Esophagus muscularis mucosa (tissue), 4 donors: ENCODE measurements around the gene RAPGEF2. TPM values are rescaled to one million over a fixed set of nuclear protein-coding genes. Genes with fewer than 3 reads are reported as not detected.

Experiments
- DNase-seq: peaks from one replicate; pipeline ENCODE4 v3.0.0-alpha.2; 2017; ENCODE audit errors: extremely low spot score
- H3K27ac ChIP-seq, 4 donors: fragments of 200-600 bp; sonication (generic); replicated peaks in 1 of 4; 1 replicate in 3 of 4; 2 replicates in 1 of 4; pipeline ENCODE4 v1.5.1; 2016 to 2019; ENCODE audit warnings: mild to moderate bottlenecking in 1 of 4
- H3K27me3 ChIP-seq, 4 donors: fragments of 200-600 bp; sonication (generic); one replicate each; pipeline versions ENCODE4 v1.5.1 to v1.6.0; 2016 to 2019
- H3K36me3 ChIP-seq, 4 donors: fragments of 200-600 bp; sonication (generic); one replicate each; pipeline ENCODE4 v1.5.1; 2016 to 2019
- H3K4me1 ChIP-seq, 4 donors: fragments of 200-600 bp; sonication (generic); one replicate each; pipeline ENCODE4 v1.5.1; 2016 to 2019
- H3K4me3 ChIP-seq, 4 donors: fragments of 200-600 bp; sonication (generic); 1 replicate in 2 of 4; 2 replicates in 2 of 4; pipeline ENCODE4 v1.5.1; 2016 to 2019; ENCODE audit warnings: mild to moderate bottlenecking in 4 of 4, moderate library complexity in 1 of 4
- H3K9me3 ChIP-seq, 4 donors: fragments of 200-600 bp; sonication (generic); 1 replicate in 3 of 4; 2 replicates in 1 of 4; pipeline ENCODE4 v1.5.1; 2016 to 2019
- EP300 ChIP-seq: sonication (generic); formaldehyde crosslinking; IDR thresholded peaks from one replicate; pipeline ENCODE4 v1.6.1; 2017; ENCODE audit warnings: antibody characterized with exemption
- POLR2A ChIP-seq: fragments of 450-650 bp; IDR thresholded peaks from one replicate; pipeline ENCODE4 v1.6.1; 2017; ENCODE audit warnings: antibody characterized with exemption, moderate library complexity, mild to moderate bottlenecking, low read depth
- POLR2AphosphoS5 ChIP-seq, 2 donors: sonication (generic); formaldehyde crosslinking; IDR thresholded peaks; one replicate each; pipeline ENCODE4 v1.6.1; 2017; ENCODE audit warnings: antibody characterized with exemption in 2 of 2
- WGBS: methylation state at CpG from one replicate; pipeline ENCODE4 v1.1.5; 2018; 5-methylcytosine and 5-hydroxymethylcytosine counted together
- intact Hi-C: fragments of 100-400 bp; cut with DNase I; formaldehyde crosslinking; loops from one replicate; pipeline ENCODE4 v1.15.1; 2023
- total RNA-seq, 4 donors: library from RNA; depleted of rRNA; stranded (reverse); fragments of >200 nt; gene quantifications; one replicate each; pipeline versions ENCODE4 v1.1.0 to v1.2.1, GENCODE V29; 2016
- TF ChIP-seq, protein P1 (sequence below), 3 experiments: fragments of 200-600 bp in 2 of 3; fragments of 450-650 bp in 1 of 3; sonication (generic) in 2 of 3; IDR thresholded peaks; one replicate each; pipeline ENCODE4 v1.5.1; 2017 to 2019; ENCODE audit warnings: antibody characterized with exemption in 3 of 3, mild to moderate bottlenecking in 2 of 3, moderate library complexity in 1 of 3

Gene RAPGEF2
- total RNA-seq, 4 donors from 2014 or later = 55.6 to 61.5 (median 58.4) TPM

DNA sequence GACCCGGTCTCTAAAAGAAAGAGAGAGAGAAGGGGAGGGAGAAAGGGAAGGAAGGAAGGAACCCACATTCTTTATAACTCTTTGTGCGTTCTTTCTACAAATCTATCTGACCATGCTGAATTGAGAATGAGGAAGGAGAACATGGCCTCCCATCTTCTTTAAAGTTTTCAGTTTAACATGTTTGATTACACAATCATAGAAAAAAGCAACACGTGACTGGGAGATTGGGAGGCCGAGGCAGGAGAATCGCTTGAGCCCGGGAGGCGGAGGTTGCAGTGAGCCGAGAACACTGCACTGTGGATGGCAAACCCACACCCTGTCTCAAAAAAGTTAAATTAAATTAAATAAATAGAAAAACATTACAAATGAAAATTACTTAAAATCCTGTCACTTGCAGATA lies 254.5 kb downstream of the RAPGEF2 start:
- intact Hi-C loops = no loop called here
- Histone ChIP-seq H3K9me3 (no peaks in the 10 kb centered on the region), H3K4me3 (no peak overlapping the region), H3K27ac (no peak overlapping the region), H3K4me1 (peaks cover 5 to 9% (median 7%) of the 10 kb centered on the region in 4 donors), H3K36me3 (peaks cover 41 to 99% (median 77%) of the 10 kb centered on the region in 4 donors), H3K27me3 (no peaks in the 10 kb centered on the region)
- no peak for DNase-seq
- TF ChIP-seq POLR2A (no peak), POLR2AphosphoS5 (IDR thresholded peaks at IDR 0.05) (no peak), EP300 (no peak)
- TF ChIP-seq, protein P1, sequence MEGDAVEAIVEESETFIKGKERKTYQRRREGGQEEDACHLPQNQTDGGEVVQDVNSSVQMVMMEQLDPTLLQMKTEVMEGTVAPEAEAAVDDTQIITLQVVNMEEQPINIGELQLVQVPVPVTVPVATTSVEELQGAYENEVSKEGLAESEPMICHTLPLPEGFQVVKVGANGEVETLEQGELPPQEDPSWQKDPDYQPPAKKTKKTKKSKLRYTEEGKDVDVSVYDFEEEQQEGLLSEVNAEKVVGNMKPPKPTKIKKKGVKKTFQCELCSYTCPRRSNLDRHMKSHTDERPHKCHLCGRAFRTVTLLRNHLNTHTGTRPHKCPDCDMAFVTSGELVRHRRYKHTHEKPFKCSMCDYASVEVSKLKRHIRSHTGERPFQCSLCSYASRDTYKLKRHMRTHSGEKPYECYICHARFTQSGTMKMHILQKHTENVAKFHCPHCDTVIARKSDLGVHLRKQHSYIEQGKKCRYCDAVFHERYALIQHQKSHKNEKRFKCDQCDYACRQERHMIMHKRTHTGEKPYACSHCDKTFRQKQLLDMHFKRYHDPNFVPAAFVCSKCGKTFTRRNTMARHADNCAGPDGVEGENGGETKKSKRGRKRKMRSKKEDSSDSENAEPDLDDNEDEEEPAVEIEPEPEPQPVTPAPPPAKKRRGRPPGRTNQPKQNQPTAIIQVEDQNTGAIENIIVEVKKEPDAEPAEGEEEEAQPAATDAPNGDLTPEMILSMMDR (IDR thresholded peaks at IDR 0.05) = no peak
- WGBS = 95% methylated on average over 8 of the region's 8 CpGs

DNA sequence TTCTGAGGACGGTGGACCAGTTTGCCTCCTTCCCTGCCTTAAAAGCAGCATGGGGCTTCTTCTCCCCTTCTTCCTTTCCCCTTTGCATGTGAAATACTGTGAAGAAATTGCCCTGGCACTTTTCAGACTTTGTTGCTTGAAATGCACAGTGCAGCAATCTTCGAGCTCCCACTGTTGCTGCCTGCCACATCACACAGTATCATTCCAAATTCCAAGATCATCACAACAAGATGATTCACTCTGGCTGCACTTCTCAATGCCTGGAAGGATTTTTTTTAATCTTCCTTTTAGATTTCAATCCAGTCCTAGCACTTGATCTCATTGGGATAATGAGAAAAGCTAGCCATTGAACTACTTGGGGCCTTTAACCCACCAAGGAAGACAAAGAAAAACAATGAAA lies 255.3 kb downstream of the RAPGEF2 start:
- TF ChIP-seq EP300 (no peak), POLR2A (no peak), POLR2AphosphoS5 (IDR thresholded peaks at IDR 0.05) (no peak)
- TF ChIP-seq, protein P1 (IDR thresholded peaks at IDR 0.05) = no peak
- Histone ChIP-seq H3K9me3 (no peaks in the 10 kb centered on the region), H3K4me3 (no peak overlapping the region), H3K4me1 (peaks cover 5 to 9% (median 7%) of the 10 kb centered on the region in 4 donors), H3K36me3 (peaks cover 32 to 91% (median 68%) of the 10 kb centered on the region in 4 donors), H3K27me3 (no peaks in the 10 kb centered on the region), H3K27ac (peak overlapping the region in 1 of 4 donors; percentile 20)
- 59% methylated on average over 2 of the region's 2 CpGs for WGBS
- intact Hi-C loops = no loop called here
- DNase-seq = no peak

DNA sequence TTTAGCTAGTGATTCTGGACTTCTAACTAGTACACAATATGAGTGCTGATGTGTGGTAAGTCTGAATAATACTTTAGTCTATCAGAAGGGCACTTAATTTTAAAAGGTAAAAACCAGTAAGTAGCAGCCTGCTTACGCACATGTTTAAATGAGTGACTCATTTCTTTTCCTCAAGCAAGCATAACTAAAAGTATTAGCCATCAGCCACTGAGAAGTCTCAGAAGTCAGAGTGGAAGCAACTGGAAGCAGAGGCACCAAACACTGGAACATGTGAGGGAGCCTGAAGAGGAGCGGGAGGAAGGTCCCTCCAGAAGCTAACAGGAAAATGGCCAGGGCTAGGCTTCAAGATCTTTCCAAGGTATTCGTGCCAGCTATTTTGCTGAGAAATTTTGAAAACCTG lies 257.7 kb downstream of the RAPGEF2 start:
- peaks cover 22 to 68% (median 51%) of the 10 kb centered on the region in 4 donors for H3K36me3 ChIP-seq
- H3K4me3 ChIP-seq = no peak overlapping the region
- TF ChIP-seq EP300 (no peak), POLR2A (no peak), POLR2AphosphoS5 (IDR thresholded peaks at IDR 0.05) (no peak)
- TF ChIP-seq, protein P1 (IDR thresholded peaks at IDR 0.05) = no peak
- H3K27ac ChIP-seq = no peak overlapping the region
- no peak for DNase-seq
- no peaks in the 10 kb centered on the region for H3K27me3 ChIP-seq
- no peaks in the 10 kb centered on the region for H3K9me3 ChIP-seq
- peaks cover 5 to 9% (median 7%) of the 10 kb centered on the region in 4 donors for H3K4me1 ChIP-seq
- 89% methylated on average over 3 of the region's 3 CpGs for WGBS
- intact Hi-C loops = no loop called here

DNA sequence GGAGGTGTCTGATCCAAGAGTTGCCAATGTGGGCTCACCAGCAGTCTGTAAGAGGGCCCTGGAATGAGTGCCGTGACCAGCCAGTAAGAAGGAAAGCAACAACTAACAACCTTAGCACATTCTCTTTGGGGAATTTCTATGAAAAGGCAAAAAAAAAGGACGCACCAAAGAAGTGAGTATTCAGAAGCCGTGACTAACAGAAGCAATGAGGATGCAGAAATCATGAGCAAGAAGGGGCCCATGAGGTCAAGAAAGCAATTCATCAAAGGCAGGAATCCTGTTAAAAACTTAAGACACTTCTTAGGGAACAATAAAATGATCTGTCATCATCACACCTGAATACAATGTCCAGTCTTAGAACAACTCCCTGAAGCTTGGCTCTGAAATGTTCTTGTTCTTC lies 260.5 kb downstream of the RAPGEF2 start:
- no peak for TF ChIP-seq POLR2AphosphoS5 (IDR thresholded peaks at IDR 0.05)
- no peak for TF ChIP-seq POLR2A
- TF ChIP-seq, protein P1 (IDR thresholded peaks at IDR 0.05) = no peak
- TF ChIP-seq EP300 = no peak
- Histone ChIP-seq H3K27me3 (peaks cover 0 to 1% (median 0%) of the 10 kb centered on the region in 4 donors), H3K4me3 (no peak overlapping the region), H3K36me3 (peaks cover 3 to 40% (median 25%) of the 10 kb centered on the region in 4 donors), H3K9me3 (no peaks in the 10 kb centered on the region), H3K4me1 (peaks cover 3 to 10% (median 6%) of the 10 kb centered on the region in 4 donors), H3K27ac (no peak overlapping the region)
- 95% methylated on average over 3 of the region's 3 CpGs for WGBS
- DNase-seq = no peak
- intact Hi-C loops = no loop called here
